ENCODE measurements around the gene ANKRD24.
"Not testable (repeated sequence)": the region's sequence is repeated elsewhere in the genome, so short reads cannot be mapped to it uniquely, and the experiment has no call there.

Gene ANKRD24

DNA sequence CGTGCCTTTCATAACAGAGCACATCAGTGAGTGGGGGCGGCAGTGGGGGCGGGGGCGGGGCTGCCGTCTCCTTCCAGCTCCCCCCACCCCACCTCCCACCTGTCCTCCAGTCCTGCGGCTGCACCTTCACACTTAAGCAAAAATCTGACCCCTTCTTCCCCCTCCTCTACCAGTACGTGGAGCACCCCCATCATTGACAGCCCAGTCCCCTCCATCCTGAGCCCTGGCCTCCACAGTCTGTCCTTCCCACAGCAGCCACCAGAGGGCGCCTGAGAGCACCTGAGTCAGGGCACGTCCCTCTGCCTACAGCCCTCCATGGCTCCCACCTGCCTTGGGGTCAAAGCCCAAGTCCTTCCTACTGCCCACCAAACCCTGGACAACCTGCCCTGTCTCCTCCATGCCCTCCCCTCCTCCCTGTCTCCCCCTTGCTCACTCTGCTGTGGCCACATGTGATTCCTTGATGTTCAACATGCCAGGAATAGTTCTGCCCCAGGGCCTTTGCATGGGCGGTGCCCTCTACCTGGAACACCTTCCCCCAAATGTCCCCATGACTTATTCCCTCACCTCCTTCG is 50.9 kb downstream of the ANKRD24 start:
- peak; percentile 72 for DNase-seq

DNA sequence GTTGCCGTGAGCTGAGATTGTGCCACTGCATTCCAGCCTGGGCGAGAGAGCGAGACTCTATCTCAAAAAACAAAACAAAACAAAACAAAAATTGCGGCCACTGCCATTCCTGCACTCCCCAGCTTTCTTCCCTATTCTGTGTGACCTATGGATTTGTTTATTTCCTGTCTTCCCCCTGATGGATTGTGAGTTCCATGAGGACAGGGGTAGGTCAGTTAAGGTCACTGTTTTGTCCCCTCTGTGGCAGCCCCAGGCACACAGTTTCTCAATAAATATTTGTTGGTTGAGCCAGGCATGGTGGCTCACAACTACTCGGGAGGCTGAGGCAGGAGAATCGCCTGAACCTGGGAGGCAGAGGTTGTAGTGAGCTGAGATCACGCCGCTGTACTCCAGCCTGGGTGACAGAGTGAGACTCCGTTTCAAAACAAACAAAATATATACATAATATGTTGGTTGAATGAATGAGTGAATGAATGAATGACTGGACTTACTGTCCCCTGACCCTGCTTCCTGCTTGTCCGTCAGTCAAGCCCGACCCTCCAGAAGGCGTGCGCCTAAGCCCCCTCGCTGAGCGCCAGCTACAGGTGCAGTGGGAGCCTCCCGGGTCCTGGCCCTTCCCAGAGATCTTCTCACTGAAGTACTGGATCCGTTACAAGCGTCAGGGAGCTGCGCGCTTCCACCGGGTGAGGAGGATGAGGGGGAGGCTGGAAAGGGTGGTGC is 51.8 kb downstream of the ANKRD24 start:
- DNase-seq = no peak

DNA sequence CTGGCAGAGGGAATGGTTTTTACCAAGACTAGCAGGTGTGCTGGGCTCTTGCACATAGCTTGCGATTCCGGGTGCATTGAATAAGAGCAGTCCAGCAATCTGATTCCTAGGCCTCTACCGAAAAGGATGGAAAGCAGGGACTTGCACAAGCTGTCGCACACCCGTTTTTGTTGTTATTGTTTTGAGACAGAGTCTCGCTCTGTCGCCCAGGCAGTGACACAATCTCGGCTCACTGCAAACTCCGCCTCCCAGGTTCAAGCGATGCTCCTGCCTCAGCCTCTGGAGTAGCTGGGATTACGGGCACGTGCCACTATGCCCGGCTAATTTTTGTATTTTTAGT is 52.3 kb downstream of the ANKRD24 start:
- DNase-seq = no peak

DNA sequence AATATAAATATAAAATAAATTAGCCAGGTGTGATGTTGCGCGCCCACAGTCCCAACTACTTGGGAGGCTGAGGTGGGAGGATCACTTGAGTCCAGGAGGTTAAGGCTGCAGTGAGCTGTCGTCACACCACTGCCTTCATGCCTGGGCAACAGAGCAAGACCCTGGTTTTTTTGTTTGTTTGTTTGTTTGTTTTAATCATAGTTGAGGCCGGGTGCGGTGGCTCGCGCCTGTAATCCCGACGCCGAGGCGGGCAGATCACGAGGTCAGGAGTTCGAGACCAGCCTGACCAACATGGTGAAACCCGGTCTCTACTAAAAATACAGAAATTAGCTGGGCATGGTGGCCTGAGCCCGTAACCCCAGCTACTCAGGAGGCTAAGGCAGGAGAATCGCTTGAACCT is 55.0 kb downstream of the ANKRD24 start:
- DNase-seq = not testable (repeated sequence)

DNA sequence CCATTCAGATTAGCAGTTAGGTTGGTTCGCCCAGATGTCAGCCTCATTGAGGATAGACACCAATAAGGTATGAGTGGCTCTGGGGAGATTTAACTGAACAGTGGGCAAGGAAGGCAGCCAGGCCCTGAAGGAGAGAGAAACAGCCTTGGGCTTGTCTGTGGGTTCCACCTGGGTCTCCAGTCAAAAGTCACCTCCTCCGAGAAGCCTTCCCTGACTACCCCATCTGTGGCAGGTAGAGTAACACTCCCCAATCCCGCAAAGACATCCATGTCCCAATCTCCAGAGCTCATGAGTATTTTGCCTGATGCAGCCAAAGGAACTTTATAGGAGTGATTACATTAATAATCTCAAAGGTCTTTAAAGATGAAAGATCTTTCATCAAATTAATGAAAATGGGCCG is 56.3 kb downstream of the ANKRD24 start:
- DNase-seq = no peak

DNA sequence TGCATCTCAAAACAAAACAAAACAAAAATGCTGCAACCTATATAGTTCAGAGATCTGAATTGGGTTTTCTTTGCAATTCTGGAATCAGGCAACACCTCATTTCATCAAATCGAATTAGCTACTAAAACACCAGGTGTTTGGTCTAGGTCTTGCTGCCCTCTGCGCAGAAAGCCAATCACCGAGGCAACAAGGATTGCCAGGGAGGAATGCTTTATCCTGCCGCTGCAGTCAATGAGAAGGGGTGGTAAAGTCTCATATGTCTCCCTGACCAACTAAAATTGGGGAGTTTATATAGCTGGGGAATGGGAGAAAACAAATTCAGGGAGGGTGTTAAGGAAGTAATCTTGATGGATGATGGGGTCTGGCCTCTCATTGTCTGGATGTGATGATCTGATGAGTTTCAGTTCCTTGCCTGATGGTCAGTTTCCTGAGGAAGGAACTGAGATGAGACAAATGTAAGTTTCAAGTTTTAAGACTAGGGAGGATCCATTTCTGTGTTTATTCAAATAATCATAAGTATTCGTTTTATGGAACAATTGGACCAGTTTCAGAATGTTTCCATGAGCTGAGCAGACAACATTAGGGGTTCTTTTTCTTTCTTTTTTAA is 59.4 kb downstream of the ANKRD24 start:
- DNase-seq = no peak

DNA sequence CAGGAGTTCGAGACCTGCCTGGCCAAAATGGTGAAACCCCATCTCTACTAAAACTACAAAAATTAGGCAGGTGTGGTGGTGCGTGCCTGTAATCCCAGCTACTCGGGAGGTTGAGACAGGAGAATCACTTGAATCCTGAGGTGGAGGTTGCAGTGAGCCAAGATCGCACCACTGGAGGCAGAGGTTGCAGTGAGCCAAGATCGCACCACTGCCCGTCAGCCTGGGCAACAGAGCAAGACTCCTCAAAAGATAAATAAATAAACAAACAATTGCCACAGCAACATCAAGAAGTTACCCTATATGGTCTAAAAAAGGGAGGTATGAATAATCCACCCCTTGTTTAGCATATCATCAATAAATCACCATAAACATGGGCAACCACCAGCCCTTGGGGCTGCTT is 63.4 kb downstream of the ANKRD24 start:
- not testable (repeated sequence) for DNase-seq

DNA sequence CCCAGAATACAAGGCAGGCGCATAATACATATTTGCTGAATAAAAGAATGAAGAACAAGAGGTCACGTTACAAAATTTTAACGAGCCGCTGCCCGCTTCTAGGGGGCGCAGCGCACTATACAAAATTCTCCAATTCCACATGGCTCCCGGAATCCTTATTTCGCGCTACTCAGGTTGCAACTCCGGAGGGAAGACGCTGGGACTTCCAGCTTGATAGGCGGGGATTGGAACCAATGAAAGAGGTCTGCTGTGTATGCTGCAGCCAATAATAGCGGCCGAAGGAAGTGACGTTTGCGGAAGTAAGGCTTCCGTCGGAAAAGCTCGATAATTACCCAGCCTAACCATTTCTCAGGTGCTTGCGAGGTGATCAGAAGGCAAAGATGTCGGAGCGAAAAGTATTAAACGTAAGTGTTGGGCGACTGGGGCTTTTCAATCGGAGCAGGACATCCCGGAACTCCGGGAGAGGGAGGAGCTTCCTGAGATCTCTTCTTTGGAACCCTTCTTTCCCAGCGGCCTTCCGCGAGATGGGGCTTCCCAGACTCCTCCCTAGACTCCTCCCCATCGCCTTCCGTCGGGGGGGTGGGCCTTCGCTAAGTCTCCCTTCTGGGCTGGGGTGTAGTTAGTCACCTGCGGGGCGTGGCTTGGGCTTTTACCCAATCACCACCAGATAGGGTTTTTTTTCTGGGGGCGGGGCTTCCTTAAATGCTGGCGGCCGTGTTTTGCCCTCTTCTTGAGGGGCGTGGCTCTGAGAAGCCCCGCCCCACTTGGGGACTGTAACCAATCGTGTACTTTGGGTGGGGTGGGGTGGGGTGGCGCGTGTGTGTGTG is 64.5 kb downstream of the ANKRD24 start, which contains the start of gene YJU2:
YJU2 (plus strand) TSS at position 314 of the 827 bp plus-strand sequence; CDS start at position 381, 67 bp downstream.
- peak; percentile 100 for DNase-seq

DNA sequence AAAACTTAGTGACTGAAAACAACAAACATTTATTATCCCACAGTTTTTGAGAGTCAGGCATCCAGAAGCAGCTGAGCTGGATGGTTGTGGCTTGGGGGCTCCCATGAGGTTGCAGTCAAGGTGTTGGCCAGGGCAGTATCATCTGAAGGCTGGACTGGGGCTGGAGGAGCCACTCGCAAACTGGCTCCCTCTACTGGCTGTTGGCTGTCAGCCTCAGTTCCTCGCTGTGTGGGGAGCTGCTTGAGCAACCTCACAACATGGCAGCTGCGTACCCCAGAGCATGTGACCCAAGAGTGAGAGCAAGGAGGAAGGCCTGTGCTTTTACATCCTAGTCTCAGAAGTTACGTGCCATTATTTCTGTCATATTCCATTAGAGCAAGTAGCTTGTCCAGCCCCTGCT is 74.1 kb downstream of the ANKRD24 start:
- DNase-seq = no peak

DNA sequence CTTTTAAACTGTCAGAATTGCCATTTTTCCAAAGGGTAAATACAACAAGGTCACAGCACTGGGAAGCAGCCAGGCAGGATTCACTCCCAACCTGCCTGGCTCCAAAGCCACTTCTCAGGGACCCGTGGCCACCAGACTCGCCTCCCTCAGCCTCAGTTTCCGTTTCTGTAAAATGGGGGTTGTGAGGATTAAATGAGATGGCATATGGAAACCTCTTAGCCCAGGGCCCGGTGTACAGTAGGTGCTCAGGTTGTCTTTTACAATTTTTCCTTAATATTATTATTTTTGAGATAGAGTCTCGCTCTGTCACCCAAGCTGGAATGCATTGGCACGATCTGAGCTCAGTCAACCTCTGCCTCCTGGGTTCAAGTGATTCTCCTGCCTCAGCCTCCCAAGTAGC is 74.5 kb downstream of the ANKRD24 start:
- no peak for DNase-seq

DNA sequence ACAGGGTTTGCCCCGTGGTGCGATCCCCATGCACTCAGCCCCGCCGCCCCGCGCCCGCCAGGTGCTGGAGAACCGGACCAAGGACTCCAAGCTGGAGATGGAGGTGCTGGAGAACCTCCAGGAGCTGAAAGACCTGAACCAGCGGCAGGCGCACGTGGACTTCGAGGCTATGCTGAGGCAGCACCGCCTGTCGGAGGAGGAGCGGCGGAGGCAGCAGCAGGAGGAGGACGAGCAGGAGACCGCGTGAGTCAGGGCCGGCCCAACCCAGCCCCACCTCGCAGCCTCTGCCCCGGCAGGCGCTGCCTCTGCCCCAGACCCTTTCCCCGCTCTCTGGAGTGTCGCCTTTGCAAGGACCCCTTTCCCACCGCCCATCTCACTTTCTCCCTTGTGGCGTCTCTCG is 75.7 kb downstream of the ANKRD24 start:
- DNase-seq = no peak

DNA sequence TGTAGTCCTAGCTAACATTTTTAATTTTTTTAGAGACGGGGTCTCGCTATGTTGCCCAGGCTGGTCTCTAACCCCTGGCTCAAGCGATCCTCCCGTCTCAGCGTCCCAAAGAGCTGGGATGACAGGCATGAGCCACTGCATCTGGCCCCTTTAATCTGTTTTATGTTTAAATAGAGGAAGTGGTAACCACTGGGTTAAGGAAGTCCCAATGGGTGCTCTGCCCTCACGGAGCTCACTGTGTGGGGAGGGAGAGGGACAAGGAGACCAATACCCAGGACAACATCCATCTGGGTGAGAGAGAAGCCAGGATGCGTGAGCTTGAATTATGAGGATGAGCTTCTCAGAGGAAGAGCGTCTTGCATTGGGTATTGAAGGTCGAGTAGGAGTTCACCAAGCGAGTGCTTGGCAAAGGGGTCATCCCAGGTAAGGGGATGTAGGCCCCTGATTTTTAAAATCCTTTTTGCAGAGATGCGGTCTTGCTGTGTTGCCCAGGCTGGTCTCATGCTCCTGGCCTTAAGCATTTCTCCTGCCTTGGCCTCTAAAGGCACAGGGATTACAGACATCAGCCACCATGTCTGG is 78.2 kb downstream of the ANKRD24 start:
- no peak for DNase-seq

DNA sequence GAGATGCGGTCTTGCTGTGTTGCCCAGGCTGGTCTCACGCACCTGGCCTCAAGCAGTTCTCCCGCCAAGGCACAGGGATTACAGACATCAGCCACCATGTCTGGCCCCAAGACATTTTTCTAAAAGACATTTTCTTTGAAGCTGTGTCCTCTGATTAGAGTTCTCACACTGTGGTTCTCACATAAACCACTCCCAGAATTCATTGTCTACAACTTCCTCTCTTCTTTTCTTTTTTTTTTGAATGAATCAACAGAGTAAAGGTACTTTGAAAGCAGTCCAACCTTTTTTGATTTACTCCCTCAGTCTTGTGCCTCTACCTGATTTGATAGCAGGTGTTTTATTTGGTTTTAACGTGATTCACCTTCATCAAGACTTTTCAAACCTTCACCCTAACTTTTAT is 82.3 kb downstream of the ANKRD24 start:
- no peak for DNase-seq

DNA sequence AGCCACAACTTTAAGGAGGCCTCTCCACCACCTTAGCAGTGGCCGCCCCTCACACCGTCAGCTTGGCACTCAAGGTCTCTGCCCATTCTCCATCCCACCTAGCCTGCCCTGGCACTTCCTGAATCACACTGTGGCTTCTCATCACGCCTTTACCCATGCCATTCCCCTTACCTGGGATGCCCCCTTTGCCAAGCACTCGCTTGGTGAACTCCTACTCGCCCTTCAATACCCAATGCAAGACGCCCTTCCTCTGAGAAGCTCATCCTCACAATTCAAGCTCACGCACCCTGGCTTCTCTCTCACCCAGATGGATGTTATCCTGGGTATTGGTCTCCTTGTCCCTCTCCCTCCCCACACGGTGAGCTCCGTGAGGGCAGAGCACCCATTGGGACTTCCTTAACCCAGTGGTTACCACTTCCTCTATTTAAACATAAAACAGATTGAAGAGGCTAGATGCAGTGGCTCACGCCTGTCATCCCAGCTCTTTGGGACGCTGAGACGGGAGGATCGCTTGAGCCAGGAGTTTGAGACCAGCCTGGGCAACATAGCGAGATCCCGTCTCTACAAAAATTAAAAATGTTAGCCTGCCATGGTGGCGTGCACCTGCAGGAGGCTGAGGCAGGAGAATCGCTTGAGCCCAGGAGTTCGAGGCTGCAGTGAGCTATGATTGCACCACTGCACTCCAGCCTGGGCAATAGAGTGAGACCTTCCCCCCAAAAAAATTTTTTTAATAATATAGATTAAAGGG is 83.9 kb downstream of the ANKRD24 start:
- no peak for DNase-seq

DNA sequence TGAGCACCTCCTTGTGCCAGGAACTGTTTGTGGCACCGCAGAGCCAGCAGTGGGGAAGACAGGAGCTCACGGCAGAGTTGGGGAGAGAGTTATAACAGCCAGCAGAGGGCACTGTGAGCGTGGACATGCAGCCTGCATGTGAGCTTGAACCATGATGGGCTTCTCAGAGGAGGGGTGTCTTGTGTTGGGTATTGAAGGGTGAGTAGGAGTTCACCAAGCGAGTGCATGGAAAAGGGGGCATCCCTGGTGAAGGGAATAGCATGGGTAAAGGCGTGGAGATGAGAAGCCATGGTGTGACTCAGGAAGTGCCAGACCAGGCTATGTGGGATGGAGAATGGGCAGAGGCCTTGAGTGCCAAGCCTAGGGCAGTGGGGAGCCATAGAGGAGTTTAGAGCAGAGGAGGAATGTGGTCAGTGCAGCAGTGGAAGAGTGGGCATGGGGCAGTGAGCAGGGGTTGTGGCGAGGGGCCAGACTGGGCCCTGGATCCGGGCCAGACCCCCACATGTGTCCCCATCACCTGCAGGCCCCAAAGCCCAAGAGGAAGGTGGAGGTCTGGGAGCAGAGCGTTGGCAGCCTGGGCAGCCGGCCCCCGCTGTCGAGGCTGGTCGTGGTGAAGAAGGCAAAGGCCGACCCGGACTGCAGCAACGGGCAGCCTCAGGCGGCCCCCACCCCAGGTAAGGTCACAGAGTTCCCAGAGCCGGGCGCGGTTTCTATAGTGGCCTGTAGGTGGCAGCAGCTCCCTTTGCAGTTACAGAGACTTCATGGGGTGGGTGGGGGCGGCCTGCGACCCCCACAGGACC is 84.8 kb downstream of the ANKRD24 start:
- DNase-seq = peak; percentile 72

DNA sequence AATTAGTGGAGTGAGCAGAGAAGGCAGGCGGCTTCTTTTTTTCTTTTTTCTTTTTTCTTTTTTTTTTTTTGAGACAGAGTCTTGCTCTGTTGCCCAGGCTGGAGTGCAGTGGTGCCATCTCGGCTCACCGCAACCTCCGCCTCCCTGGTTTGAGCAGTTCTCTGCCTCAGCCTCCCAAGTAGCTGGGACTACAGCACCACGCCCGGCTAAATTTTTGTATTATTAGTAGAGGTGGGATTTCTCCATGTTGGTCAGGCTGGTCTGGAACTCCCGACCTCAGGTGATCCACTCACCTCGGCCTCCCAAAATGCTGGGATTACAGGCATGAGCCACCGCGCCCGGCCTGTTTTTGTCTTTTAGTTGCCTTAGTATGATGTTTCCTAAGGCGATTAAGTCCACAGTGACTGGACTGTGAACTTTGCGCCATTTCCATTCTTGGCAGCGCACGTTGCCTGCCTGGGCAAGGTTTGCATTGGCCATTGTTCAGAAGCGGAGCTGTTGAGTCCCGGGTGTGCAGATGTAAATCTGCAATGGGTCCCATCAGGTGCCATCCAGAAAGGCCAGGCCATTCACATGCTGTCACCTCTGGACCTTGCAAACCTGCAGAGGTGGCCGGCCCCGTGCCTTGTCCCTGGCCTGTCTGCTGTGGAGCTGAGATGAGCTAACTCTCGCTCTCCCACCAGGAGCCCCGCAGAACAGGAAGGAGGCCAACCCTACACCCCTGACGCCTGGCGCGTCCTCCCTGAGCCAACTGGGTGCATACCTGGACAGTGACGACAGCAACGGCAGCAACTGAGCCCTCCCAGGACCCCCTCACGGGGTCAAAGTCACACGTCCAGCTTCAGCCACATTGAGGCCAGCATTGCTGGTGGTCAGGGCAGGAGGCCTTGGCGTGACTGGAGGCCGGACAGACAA is 85.7 kb downstream of the ANKRD24 start:
- DNase-seq = no peak

DNA sequence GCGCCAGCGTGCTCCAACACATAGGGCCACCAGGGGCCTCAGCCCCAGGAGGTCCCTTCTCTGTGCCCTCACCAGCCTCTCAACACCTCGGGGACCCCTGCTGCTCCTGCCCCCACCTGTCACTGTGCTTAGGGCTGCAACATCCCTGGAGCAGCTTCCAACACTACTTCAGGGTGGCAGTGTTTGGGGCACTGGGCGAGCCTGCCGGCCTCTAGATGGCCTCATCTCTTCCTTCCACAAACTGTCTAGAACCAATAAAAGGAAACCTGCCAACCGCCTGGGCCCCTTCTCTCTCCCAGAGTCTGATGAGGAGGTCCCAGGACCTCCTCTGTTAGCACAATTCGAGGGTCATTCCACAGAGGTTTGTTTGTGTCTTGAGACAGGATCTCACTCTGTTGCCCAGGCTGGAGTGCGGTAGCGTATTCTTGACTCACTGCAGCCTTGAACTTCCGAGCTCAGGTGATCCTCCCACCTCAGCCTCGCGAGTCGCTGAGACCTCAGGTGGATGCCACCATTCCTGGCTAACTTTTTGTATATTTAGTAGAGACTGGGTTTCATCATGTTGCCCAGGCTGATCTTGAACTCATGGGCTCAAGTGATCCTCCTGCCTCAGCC is 86.4 kb downstream of the ANKRD24 start:
- no peak for DNase-seq

DNA sequence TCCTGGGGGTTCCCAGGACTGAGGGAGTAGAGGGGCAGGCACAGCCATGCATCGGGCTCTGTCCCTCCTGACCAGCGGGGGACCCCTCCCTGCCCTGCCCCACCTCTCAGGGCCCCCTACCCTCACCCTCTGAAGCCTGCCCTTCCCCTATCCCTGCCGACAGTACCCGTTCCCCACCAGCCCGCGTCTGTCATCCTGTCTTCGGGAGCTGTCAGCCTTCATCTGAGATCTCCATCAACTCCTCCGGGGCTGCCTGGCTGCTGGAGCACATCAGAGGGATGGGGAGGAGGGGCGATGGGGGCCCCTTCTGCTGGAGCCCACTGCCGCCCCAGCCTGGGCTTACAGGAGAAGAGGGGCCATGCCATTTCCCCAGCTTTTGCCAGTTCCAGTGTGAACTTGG is 90.4 kb downstream of the ANKRD24 start:
- no peak for DNase-seq

DNA sequence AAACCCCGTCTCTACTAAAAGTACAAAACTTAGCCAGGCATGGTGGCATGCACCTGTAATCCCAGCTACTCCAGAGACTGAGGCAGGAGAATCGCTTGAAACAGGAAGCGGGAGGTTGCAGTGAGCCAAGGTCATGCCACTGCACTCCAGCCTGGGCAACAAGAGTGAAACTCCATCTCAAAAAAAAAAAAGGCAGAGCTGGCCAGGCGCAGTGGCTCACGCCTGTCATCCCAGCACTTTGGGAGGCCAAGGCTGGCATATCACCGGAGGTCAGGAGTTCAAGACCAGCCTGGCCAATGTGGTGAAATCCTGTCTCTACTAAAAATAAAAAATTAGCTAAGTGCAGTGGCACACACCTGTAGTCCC is 91.8 kb downstream of the ANKRD24 start:
- not testable (repeated sequence) for DNase-seq

All from RPMI8226 (cell line).